HG03045 (cell line): ENCODE measurements around the gene MYO15B.
"Not testable (repeated sequence)": the region's sequence is repeated elsewhere in the genome, so short reads cannot be mapped to it uniquely, and the experiment has no call there.

Source experiments
- ATAC-seq: cut with Tn5 transposase; IDR thresholded peaks from one replicate; pipeline ENCODE4 v1.9.1; 2021; ENCODE audit warnings: mild to moderate bottlenecking, moderate library complexity; ENCODE audit not compliant: unreplicated experiment

The MYO15B gene

DNA sequence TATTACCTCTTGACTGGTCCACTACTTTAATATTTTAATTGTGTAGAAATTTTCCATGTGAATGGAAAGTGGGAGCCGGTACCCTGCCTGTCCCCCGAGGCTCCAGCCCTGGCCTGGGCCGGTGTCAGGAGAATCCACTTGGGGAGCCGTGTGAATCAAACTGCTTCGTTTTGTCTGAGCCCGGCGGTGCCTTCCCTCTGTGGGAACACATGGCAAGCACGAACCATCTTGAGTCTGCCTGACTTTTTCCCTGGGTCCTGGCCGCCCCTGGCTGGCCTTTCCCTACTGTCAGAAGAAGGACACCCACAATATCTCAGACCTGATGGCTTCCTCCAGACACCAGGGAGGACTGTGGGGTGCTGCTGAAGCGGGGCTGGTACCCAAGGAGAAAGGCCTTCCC is 12.4 kb upstream of the MYO15B start:
- ATAC-seq, result no peak

DNA sequence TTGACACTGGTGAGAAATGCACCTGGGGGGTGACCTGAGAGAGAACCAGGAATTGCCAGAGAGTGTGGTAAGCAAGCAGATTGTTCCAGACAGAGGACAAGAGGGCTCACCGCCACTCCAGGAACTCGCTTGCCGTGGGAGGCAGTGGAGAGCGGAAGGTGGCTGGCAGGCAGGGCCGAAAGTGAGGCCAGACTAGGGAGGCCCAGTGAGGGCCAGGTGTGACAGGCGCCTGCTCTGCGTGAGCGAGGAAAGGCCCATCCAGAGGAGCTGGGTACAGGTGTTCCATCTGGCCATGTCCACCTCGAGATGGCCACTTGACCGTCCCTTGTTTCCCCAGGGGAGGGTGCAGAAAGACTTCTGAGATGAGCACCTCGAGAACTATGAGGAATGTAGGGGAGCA is 11.9 kb upstream of the MYO15B start:
- no peak for ATAC-seq

DNA sequence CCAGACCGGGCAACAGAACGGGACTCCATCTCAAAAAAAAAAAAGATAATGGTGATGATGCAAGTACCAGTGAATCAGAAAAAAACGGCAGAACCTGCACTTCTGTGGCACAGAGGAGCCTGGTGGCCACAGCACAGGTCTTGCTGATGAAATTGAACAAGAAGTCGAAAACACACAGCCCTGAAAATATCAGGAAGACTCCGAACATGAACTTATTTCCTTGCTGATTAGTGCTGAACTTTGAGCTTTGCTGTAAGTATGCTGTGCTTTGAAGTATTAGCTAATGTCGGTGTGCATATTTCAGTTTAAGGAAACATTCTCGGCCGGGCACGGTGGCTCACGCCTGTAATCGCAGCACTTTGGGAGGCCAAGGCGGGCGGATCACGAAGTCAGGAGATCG is 10.9 kb upstream of the MYO15B start:
- no peak for ATAC-seq

DNA sequence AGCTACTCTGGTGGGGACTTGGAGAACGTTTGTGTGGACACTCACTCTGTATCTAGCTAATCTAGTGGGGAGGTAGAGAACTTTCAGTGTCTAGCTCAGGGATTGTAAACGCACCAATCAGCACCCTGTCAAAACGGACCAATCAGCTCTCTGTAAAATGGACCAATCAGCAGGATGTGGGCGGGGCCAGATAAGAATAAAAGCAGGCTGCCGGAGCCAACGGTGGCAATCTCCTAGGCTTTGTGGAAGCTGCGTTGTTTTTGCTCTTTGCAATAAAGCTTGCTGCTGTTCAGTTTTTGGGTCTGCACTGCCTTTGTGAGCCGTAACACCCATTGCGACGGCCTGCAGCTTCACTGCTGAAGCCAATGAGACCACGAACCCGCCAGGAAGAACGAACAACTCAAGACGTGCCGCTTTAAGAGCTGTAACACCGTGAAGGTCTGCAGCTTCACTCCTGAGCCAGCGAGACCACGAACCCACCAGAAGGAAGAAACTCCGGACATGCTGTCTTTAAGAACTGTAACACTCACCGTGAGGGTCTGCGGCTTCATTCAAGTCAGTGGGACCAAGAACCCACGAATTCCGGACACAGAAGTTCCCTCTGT is 6.4 kb upstream of the MYO15B start:
- ATAC-seq, result not testable (repeated sequence)

GRCh38 chr17:75583197-75583596 is 4.4 kb upstream of the MYO15B start:
- ATAC-seq, result not testable (repeated sequence)

GRCh38 chr17:75584849-75585175 is 2.8 kb upstream of the MYO15B start:
- ATAC-seq, result no peak

- ATAC-seq, result peak; percentile 23
Measured at GRCh38 chr17:75588596-75589011, 1.0 kb downstream of the MYO15B start.

- ATAC-seq, result peak; percentile 69
Measured at GRCh38 chr17:75589012-75589918, 1.7 kb downstream of the MYO15B start.

DNA sequence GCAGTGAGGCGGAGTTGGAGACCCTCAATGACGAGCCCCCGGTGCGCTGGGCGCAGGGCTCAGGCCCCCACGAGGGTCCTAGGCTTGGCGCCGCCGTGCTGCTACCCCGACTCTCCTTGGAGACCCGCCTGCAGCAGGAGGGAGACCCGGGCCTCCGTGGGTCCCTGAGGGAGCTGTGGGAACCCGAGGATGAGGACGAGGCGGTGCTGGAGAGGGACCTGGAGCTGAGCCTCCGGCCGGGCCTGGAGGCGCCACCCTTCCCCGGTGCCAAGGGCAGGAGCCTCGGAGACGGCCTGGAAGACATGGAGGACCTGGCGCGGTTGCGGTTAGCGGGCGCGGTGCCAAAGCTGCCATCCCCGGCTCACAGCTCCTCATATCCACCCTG is 2.3 kb downstream of the MYO15B start:
- no peak for ATAC-seq

- no peak for ATAC-seq
Measured at GRCh38 chr17:75590314-75590761, 2.7 kb downstream of the MYO15B start.

DNA sequence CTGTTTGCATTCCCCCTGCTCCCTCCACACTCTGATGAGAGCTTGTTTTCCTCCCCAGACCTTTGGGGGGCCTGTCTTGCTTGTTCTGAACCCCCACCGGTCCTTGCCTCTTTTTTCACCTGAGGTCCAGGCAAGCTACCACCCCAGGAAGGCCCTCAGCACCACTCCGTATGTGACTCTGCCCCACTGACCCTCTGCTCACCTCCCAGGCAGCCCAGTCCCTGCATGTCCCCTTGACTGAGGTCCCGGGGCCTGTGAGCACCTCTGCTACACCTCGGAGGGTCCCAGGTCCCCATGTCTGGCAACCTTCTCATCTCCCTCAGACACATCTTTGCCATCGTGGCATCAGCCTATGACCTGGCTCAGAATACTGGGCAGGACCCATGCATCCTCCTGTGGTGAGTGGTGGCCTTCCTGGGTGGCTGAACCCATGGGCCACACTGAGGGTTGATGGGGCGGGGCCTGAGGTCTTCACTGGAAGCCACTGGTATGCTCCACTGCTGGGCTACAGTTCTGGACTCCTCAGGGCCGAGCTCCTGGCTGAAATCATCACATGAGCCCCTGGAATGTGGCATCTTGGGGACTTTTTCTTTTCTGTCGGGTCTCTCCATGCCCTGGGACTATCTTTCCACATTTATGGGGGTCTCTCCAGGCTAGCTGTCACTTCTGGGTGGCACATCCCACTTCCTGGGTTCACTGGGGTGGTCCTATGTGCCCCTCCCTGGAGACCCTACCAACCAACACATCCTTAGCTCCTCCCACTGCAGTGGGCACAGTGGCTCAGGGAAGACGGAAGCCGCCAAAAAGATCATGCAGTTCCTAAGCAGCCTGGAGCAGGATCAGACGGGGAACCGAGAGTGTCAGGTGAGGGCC is 3.5 kb downstream of the MYO15B start:
- no peak for ATAC-seq

DNA sequence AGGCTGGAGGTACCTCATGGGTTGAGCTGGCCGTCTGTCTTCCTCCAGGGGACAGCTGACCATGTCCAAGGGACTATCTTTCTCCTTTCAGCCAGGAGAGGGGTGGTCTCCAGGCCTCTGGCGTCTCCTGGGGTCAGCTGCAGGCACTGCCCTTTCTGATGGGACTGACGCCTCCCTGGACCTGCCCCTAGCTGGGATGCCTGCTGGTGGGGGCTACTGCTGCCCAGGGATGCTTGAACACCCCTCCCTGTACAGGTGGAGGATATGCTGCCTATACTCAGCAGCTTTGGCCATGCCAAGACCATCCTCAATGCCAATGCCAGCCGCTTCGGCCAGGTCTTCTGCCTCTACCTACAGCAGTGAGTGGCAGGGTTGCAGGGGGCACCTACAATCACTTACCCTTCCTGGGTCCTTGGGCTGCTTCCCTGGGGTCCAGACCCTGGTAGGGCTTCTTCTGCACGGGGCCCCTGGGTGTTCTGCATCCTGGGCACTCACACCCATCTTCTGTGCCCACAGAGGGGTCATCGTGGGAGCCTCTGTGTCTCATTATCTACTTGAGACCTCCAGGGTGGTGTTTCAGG is 4.2 kb downstream of the MYO15B start:
- no peak for ATAC-seq

DNA sequence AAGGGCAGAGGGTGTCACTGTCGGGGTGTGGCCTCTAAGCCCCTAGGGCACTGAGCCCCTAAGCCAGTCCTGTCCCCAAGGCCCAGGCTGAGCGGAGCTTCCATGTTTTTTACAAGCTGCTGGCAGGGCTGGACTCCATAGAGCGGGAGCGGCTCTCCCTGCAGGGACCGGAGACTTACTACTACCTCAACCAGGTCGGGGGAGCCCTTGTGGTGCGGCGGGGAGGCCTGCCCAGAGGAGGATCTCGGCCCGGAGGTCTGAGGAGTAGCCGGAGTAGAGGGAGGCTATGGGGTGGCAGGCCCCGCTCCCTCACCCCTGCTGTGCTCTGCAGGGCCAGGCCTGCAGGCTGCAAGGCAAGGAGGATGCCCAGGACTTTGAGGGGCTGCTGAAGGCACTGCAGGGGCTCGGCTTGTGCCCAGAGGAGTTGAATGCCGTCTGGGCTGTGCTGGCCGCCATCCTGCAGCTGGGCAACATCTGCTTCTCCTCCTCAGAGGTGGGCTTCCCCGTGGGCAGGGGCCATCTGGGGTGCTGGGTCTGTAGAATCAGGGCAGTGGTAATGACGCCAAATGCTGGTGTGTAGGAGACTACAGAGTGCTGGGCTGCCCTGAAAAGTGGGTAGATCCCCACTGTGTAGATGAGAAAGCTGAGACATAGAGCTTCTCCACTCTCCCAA is 4.9 kb downstream of the MYO15B start:
- ATAC-seq, result no peak

DNA sequence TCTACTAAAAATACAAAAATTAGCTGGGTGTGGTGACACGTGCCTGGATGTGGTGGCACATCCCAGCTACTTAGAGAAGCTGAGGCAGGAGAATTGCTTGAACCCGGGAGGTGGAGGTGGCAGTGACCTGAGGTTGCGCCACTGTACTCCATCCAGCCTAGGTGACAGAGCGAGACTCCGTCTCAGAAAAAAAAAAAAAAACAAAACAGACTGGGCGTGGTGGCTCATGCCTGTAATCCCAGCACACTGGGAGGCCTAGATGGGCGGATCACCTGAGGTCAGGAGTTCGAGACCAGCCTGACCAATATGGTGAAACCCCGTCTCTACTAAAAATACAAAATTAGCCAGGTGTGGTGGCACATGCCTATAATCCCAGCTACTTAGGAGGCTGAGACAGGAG is 5.8 kb downstream of the MYO15B start:
- not testable (repeated sequence) for ATAC-seq

DNA sequence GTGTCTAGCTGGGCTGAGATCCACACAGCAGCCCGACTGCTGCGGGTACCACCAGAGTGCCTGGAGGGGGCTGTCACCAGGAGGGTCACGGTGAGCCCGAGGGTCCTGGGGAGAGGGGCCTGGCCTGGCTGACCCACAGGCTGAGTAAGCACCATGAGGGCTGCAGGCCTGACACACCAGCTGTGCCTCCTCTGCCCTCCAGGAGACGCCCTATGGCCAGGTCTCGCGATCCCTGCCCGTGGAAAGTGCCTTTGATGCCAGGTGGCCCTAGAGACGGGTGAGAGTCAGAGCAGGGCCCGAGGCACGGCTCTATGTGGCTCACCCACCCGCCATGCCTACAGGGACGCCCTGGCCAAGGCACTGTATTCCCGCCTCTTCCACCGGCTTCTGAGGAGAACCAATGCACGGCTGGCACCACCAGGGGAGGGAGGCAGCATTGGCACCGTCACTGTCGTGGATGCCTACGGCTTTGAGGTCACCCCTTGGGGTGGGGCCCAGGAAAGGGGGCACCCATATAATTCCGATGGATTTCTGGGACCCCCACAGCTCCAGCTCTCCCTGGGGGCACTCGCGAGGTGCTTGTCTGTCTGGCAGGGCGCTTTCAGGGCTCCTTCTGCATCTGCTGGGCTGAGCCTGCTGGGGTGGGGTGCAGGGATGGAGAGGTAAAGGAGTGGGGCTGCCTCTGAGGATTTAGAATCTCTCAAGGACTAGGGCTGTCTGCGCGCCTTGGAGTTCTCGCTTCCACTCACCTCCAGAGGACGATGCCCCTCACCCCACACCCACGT is 7.1 kb downstream of the MYO15B start:
- ATAC-seq, result no peak

DNA sequence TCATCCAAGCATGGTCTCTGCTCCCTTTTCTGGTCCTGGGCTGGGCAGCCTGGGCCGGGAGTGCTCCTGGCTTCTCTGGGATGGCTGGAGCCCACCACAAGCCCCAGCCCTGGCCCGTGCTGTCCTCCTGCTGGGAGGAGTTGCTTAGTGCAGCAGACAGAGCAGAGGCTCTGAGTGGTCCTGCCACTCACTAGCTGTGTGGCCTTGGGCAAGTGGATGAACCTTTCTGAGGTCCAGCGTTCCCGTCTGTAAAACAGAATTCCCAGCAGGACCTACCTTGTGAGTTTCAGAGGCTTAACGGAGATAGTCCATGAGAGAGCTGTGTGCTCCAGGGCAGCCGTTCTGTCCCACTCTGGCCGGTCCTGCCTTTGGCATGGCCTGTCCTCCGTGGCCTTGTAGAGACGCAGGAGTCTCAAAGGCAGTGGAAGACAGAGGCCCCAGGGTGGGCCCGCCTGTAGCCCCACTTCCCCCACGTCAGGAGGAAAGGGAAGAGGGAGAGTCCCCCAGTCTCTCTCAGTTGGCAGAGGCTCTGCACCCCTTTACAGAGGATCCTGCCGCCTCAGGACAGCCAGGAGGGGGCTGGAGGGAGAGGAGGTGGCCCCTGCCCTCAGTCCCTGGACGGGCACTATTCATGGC is 7.8 kb downstream of the MYO15B start:
- no peak for ATAC-seq

DNA sequence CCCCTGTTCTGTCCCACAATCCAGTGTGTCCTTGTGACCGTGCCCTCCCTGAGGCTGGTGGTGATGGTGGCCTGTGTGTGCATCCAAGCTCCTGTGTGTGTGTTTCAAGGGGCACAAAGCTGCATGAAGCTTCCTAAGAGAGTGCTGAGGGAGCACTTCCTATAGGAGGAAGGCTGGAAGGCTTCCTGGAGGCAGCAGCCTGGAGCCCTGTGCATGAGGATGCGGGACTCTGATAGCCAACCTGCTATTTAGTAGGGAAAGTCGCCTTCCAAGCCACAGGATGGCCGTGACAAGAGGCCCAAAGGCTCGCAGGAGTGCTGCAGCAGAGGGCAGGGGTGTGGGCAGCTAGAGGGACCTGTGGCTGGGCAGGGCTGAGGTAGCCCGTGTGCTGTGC is 8.3 kb downstream of the MYO15B start:
- ATAC-seq, result no peak

- ATAC-seq, result no peak
Measured at GRCh38 chr17:75596320-75597087, 8.9 kb downstream of the MYO15B start.
